Fibroblast of lung (primary cell): ENCODE results near the gene CEP128. TPM values are rescaled to one million over a fixed set of nuclear protein-coding genes. Genes with fewer than 3 reads are reported as not detected.

Experiments
- DNase-seq, 2 donors: peaks; one replicate each; pipeline versions ENCODE4 v3.0.0 to v3.0.0-alpha.2; 2010; ENCODE audit warnings: low read depth in 2 of 2
- H2AFZ ChIP-seq: 2 replicates; pipeline ENCODE4 v1.5.1; 2012; ENCODE audit warnings: low read length, control low read depth, inconsistent platforms
- H3K27ac ChIP-seq: 2 replicates; pipeline ENCODE4 v1.5.1; 2011; ENCODE audit warnings: low read length, control low read depth; ENCODE audit not compliant: insufficient read depth
- H3K27me3 ChIP-seq: 2 replicates; pipeline ENCODE4 v1.5.1; 2011; ENCODE audit warnings: mild to moderate bottlenecking, low read length; ENCODE audit not compliant: control insufficient read depth, insufficient read depth
- H3K36me3 ChIP-seq: 2 replicates; pipeline ENCODE4 v1.5.1; 2011; ENCODE audit warnings: low read length; ENCODE audit not compliant: control insufficient read depth, insufficient read depth
- H3K4me1 ChIP-seq: 2 replicates; pipeline ENCODE4 v1.5.1; 2011; ENCODE audit warnings: low read length; ENCODE audit not compliant: control insufficient read depth, insufficient read depth; ENCODE audit errors: extremely low read depth
- H3K4me2 ChIP-seq: 2 replicates; pipeline ENCODE4 v1.5.1; 2011; ENCODE audit warnings: low read length, control low read depth; ENCODE audit not compliant: insufficient read depth; ENCODE audit errors: extremely low read depth
- H3K4me3 ChIP-seq, 4 experiments: fragments of 200-600 bp in 1 of 4; sonication (generic) in 1 of 4; replicated peaks in 1 of 4; 2 replicates each; pipeline ENCODE4 v1.5.1; 2011 to 2016; ENCODE audit warnings: low read length in 4 of 4, low read depth in 3 of 4, mild to moderate bottlenecking in 3 of 4, control low read depth in 2 of 4, inconsistent platforms in 1 of 4, mixed read lengths in 1 of 4; ENCODE audit not compliant: insufficient read depth in 1 of 4; ENCODE audit errors: control extremely low read depth in 1 of 4
- H3K79me2 ChIP-seq: 2 replicates; pipeline ENCODE4 v1.5.1; 2012; ENCODE audit warnings: mild to moderate bottlenecking, low read length, inconsistent platforms; ENCODE audit not compliant: control insufficient read depth, insufficient read depth
- H3K9ac ChIP-seq: 2 replicates; pipeline ENCODE4 v1.5.1; 2011; ENCODE audit warnings: mild to moderate bottlenecking, low read length, control low read depth; ENCODE audit not compliant: insufficient read depth
- H3K9me3 ChIP-seq: 2 replicates; pipeline ENCODE4 v1.5.1; 2012; ENCODE audit warnings: low read depth, low read length; ENCODE audit not compliant: control insufficient read depth, insufficient read depth
- H4K20me1 ChIP-seq: 2 replicates; pipeline ENCODE4 v1.5.1; 2011; ENCODE audit warnings: low read length; ENCODE audit not compliant: control insufficient read depth, insufficient read depth; ENCODE audit errors: extremely low read depth
- EZH2 ChIP-seq: IDR thresholded peaks from 2 replicates; pipeline ENCODE4 v1.5.1; 2012; ENCODE audit warnings: low read length, control low read depth, mild to moderate bottlenecking; ENCODE audit errors: missing control alignments
- polyA plus RNA-seq, 2 donors: library from polyadenylated mRNA; depleted of rRNA in 1 of 2; stranded (reverse) in 1 of 2; unstranded in 1 of 2; fragments of >200 nt; gene quantifications; 2 replicates each; pipeline ENCODE4 v1.2.1, GENCODE V29; 2011 to 2012; ENCODE audit warnings: missing spikeins in 1 of 2
- total RNA-seq: library from RNA; depleted of rRNA; stranded (reverse); fragments of >200 nt; gene quantifications from 2 replicates; pipeline ENCODE4 v1.2.1, GENCODE V29; 2014
- TF ChIP-seq, protein P1 (sequence below), 2 donors: IDR thresholded peaks in 1 of 2; conservative IDR thresholded peaks in 1 of 2; 1 replicate in 1 of 2; 2 replicates in 1 of 2; pipeline ENCODE4 v1.5.1; 2011 to 2012; ENCODE audit warnings: low read length in 2 of 2, control low read depth in 1 of 2, inconsistent platforms in 1 of 2, low read depth in 1 of 2, mild to moderate bottlenecking in 1 of 2

The CEP128 gene
- total and polyA plus RNA-seq, 2 donors (not counting 1 experiment from before 2014, with no cell fraction given): 1.3 to 7.8 TPM

GRCh38 chr14:80770114-80770908 lies 171.2 kb downstream of the CEP128 start:
- no peaks in the 10 kb centered on the region for H3K27me3 ChIP-seq
- no peak overlapping the region for H2AFZ ChIP-seq
- no peak for DNase-seq
- H3K9me3 ChIP-seq: no peaks in the 10 kb centered on the region
- no peak overlapping the region for H3K4me2 ChIP-seq
- peaks cover 3% of the 10 kb centered on the region for H3K4me1 ChIP-seq
- no peaks in the 10 kb centered on the region for H4K20me1 ChIP-seq
- H3K9ac ChIP-seq: no peak overlapping the region
- no peaks in the 10 kb centered on the region for H3K36me3 ChIP-seq
- no peak for TF ChIP-seq EZH2
- TF ChIP-seq, protein P1, sequence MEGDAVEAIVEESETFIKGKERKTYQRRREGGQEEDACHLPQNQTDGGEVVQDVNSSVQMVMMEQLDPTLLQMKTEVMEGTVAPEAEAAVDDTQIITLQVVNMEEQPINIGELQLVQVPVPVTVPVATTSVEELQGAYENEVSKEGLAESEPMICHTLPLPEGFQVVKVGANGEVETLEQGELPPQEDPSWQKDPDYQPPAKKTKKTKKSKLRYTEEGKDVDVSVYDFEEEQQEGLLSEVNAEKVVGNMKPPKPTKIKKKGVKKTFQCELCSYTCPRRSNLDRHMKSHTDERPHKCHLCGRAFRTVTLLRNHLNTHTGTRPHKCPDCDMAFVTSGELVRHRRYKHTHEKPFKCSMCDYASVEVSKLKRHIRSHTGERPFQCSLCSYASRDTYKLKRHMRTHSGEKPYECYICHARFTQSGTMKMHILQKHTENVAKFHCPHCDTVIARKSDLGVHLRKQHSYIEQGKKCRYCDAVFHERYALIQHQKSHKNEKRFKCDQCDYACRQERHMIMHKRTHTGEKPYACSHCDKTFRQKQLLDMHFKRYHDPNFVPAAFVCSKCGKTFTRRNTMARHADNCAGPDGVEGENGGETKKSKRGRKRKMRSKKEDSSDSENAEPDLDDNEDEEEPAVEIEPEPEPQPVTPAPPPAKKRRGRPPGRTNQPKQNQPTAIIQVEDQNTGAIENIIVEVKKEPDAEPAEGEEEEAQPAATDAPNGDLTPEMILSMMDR (conservative IDR thresholded peaks at IDR 0.05 in 1 of 2, IDR thresholded peaks at IDR 0.05 in 1 of 2; ENCODE audit: low read depth in 1 of 2, low read length in 2 of 2): no peak
- no peak overlapping the region for H3K27ac ChIP-seq
- H3K79me2 ChIP-seq: no peaks in the 10 kb centered on the region
- no peak overlapping the region for H3K4me3 ChIP-seq

GRCh38 chr14:80768646-80769045 lies 172.9 kb downstream of the CEP128 start:
- Histone ChIP-seq H2AFZ (no peak overlapping the region), H3K9me3 (no peaks in the 10 kb centered on the region), H3K36me3 (no peaks in the 10 kb centered on the region), H3K79me2 (no peaks in the 10 kb centered on the region), H3K27ac (no peak overlapping the region), H3K4me1 (peaks cover 3% of the 10 kb centered on the region), H3K27me3 (no peaks in the 10 kb centered on the region), H3K4me3 (no peak overlapping the region), H4K20me1 (no peaks in the 10 kb centered on the region), H3K9ac (no peak overlapping the region), H3K4me2 (no peak overlapping the region)
- DNase-seq: peak in 1 of 2 donors; percentile 9
- TF ChIP-seq, protein P1 (conservative IDR thresholded peaks at IDR 0.05 in 1 of 2, IDR thresholded peaks at IDR 0.05 in 1 of 2; ENCODE audit: low read depth in 1 of 2, low read length in 2 of 2): no peak
- no peak for TF ChIP-seq EZH2

DNA sequence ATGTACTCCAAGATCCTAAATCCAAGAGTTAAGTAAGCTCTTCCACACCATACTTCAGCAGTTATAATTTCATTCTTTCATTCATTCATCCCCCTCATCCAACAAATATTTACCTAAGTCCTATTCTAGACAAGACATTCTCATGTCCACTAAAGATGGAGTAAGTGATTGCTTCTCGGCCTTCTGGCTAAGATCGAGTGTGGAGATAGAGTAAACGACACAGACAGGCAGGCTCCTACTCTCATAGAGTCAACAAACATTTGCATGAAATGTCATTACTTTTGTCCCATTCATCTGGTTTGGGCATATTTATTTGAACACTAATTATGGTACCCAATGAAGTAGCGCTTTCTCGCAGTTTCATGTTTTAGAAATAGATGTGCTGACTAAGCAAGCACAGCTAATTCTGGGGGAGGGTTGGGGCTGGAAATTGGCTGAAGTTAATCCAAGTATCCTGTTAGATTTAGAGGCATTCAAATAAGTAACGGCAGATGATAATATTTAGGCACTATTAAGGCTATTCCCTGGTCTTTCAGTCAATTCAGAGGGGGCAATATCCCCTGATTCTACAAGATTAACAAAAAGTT lies 176.5 kb downstream of the CEP128 start:
- DNase-seq: no peak
- Histone ChIP-seq H3K27ac (no peak overlapping the region), H3K36me3 (no peaks in the 10 kb centered on the region), H2AFZ (no peak overlapping the region), H3K9ac (no peak overlapping the region), H3K4me2 (no peak overlapping the region), H3K4me3 (no peak overlapping the region), H4K20me1 (no peaks in the 10 kb centered on the region), H3K79me2 (no peaks in the 10 kb centered on the region), H3K27me3 (no peaks in the 10 kb centered on the region), H3K4me1 (no peaks in the 10 kb centered on the region), H3K9me3 (no peaks in the 10 kb centered on the region)
- TF ChIP-seq, protein P1 (conservative IDR thresholded peaks at IDR 0.05 in 1 of 2, IDR thresholded peaks at IDR 0.05 in 1 of 2; ENCODE audit: low read depth in 1 of 2, low read length in 2 of 2): no peak
- no peak for TF ChIP-seq EZH2
